GM08714 (cell line): ENCODE data around the gene PPP1R15A.
"Not testable (repeated sequence)": the region's sequence is repeated elsewhere in the genome, so short reads cannot be mapped to it uniquely, and the experiment has no call there.

Source experiments
- H3K4me3 ChIP-seq: fragments of 200-500 bp; sonication (Bioruptor generic); 2 replicates; pipeline ENCODE4 v1.5.1; 2014; ENCODE audit warnings: mild to moderate bottlenecking, low read length, inconsistent platforms
- ZNF274 ChIP-seq: IDR thresholded peaks from 2 replicates; pipeline ENCODE4 v1.6.1; 2012; ENCODE audit warnings: mild to moderate bottlenecking, low read depth, low read length

PPP1R15A gene

GRCh38 chr19:48844472-48844871 lies 27.7 kb upstream of the PPP1R15A start:
- H3K4me3 ChIP-seq = no peak overlapping the region
- no peak for TF ChIP-seq ZNF274

DNA sequence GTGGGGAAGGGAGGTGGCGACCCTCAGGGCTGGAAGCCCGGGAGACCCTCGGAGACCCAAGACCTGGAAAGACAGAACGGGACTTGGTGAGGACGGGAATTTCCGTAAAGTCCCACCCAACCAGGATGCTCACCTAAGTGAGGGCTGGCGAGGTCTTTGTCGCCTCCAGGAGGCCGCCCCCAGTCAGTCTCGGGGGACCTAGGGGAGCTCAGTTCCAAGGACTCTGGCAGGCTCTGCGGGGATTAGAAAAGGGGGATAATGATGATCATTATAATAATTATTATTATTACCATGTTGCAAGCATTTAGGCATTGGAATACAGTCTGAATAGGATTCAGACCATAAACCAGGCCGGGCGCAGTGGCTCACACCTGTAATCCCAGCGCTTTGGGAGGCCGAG lies 26.8 kb upstream of the PPP1R15A start:
- no peak for TF ChIP-seq ZNF274
- H3K4me3 ChIP-seq = no peak overlapping the region

DNA sequence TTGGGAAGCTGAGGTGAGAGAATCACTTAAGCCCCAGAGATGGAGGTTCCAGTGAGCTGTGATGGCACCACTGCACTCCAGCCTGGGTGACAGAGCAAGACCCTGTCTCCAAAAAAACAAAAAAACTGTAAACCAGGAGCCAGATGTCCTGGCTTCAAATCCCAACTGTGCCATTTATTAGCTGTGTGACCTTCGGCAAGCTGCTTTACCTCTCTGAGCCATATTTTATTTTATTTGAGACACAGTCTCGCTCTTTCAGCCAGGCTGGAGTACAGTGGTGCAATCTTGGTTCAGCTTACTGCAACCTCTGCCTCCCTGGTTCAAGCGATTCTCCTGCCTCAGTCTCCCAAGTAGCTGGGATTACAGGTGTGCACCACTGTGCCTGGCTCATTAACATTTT lies 25.6 kb upstream of the PPP1R15A start:
- not testable (repeated sequence) for H3K4me3 ChIP-seq

- no peak overlapping the region for H3K4me3 ChIP-seq
Observed at GRCh38 chr19:48852292-48852691, 19.9 kb upstream of the PPP1R15A start.

GRCh38 chr19:48853483-48853882 lies 18.7 kb upstream of the PPP1R15A start:
- no peak overlapping the region for H3K4me3 ChIP-seq
- TF ChIP-seq ZNF274 = no peak

More at GRCh38 chr19:48852292-48852691, 19.9 kb upstream of the PPP1R15A start:
- no peak for TF ChIP-seq ZNF274

DNA sequence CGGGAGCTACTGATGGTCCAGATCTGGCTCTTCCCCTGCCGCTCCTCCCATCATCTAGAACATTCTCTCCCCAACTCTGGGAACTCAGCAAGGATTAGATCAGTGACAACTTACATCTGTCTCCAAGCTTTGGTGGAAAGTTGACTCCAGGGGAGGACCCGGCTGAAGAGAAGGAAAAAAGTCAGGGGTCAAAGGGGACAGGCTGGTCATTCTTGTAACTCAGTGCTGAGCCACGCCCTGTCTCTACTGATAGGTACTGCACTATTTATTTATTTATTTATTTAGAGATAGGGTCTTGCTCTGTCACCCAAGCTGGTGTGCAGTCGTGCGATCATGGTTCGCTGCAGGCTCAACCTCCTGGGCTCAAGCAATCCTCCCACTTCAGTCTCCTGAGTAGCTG lies 18.1 kb upstream of the PPP1R15A start:
- no peak overlapping the region for H3K4me3 ChIP-seq
- no peak for TF ChIP-seq ZNF274

DNA sequence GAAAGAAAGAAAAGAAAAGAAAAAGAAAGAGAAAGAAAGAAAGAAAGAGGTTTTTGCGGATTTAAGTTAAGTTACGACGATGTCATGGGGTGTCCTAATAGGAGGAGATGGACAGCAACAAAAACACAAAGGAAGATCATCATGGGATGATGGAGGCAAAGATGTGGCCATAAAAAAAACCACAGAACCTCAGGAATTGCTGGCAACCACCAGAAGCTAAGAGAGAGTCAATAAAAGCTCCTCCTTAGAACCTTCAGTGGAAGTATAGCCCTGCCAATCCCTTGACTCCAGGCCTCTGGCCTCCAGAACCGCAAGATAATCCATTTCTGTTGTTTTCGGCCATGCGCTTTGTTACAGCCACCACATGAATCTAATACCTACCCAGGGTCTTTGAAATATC lies 15.3 kb upstream of the PPP1R15A start:
- H3K4me3 ChIP-seq = no peak overlapping the region
- no peak for TF ChIP-seq ZNF274

GRCh38 chr19:48858984-48859710 lies 13.1 kb upstream of the PPP1R15A start:
- peak overlapping the region; percentile 71; the same call in 1 of the 2 replicates for H3K4me3 ChIP-seq
- TF ChIP-seq ZNF274 = no peak

- H3K4me3 ChIP-seq = peak overlapping the region; percentile 71; the same call in 1 of the 2 replicates
- no peak for TF ChIP-seq ZNF274
Observed at GRCh38 chr19:48859711-48860572, 12.3 kb upstream of the PPP1R15A start.

DNA sequence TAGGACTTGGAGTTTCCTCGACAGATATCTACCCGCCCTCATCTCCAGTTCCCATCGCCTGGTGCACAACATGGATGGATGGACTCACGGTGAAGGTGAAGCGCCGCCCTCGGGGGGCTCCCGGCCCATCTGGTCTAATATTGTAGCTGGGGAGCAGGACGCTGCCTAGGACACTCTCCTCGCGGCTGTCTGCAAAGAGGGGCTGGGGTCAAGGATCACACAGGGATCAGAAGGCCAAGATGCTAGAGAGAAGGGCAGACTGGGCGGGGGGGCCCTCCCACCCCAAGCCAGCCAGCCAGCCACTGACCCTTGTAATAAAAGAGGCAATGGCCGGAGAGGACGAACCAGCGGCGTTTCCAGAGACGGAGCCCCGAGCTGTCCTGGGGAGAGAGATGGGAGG lies 10.9 kb upstream of the PPP1R15A start:
- no peak overlapping the region for H3K4me3 ChIP-seq
- no peak for TF ChIP-seq ZNF274

DNA sequence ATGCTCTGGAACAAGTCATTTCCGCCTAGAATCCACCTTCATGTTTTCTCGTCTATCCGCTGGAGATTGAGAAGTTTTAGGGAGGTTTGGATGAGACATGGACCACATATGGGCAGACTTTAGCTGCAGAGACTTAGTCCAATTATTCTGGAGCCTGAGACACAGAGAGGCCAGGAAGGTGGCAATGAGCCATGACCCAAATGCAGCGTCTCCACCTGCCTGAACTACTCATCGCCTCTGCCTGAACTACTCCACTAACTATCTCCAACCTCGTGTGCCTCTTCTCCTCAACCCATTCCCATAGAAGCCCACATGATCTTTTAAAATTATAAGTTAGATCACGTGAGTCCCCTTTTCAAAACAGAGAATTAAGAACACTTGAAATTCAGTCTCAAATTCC lies 9.4 kb upstream of the PPP1R15A start:
- no peak for TF ChIP-seq ZNF274
- no peak overlapping the region for H3K4me3 ChIP-seq

DNA sequence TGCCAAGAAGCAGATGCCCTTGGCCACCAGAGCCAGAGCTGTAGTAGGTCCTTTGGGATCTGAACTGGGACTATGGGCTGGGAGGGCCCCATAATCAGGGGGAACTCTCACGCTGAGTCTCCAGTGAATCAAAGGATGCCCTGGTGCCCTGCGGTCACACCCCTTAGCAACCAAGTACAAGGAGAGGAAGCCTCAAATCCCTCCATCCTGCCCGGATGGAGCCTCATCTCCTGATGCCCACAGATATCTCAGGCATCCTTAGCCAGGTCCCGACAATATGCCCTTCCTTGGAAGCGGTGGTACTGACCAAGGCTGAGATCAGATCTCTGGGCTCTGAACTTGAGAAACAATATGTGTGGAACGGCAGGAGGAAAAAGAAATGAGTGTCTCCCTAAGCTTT lies 5.5 kb upstream of the PPP1R15A start:
- no peak overlapping the region for H3K4me3 ChIP-seq
- TF ChIP-seq ZNF274 = no peak

GRCh38 chr19:48867123-48867745 lies 5.0 kb upstream of the PPP1R15A start:
- TF ChIP-seq ZNF274 = no peak
- H3K4me3 ChIP-seq = no peak overlapping the region

DNA sequence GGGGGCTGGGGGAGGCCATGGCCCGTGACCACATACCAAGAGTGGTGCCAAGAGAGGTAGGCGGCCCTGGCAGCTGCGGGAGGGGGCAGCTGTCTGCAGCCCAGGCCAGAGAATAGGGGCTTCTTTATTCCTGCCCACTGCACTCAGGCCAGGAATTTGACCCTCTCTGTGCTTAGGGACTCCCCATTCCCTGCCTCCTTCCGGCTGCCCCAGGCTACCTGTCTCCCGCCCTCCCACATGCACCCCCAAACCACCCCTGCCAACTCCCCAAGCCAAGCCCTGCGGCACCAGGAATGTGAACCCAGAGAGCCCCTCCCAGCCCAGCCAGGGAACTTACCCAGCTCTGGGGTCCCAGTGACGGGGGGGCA lies 4.5 kb upstream of the PPP1R15A start:
- no peak overlapping the region for H3K4me3 ChIP-seq
- TF ChIP-seq ZNF274 = no peak
